HCT116 (cell line): Measurements from ENCODE around the gene MTMR6. TPM values are rescaled to one million over a fixed set of nuclear protein-coding genes. Genes with fewer than 3 reads are reported as not detected.

Source experiments
- ATAC-seq: fragments of 200-7000 bp; cut with Tn5 transposase; 2 replicates; pipeline ENCODE4 v1.9.1; 2020; ENCODE audit warnings: mild to moderate bottlenecking, moderate library complexity
- BruUV-seq: library from RNA; stranded (reverse); fragments of 400-500 nt; replicated peaks from 2 replicates; lab custom pipeline; 2021; lab: Mats Ljungman, UMichigan
- CTCF ChIA-PET: fragments of 300-600 bp; sonication (Branson Sonifier 250); formaldehyde crosslinking; loops from one replicate; lab custom pipeline; 2021; ENCODE audit warnings: antibody characterized with exemption; lab: Charles Lee
- POLR2A ChIA-PET: fragments of 300-600, 350-600 bp; sonication (Branson Sonifier 250); formaldehyde crosslinking; loops from one replicate; lab custom pipeline; 2021; ENCODE audit warnings: antibody characterized with exemption; lab: Charles Lee
- RAD21 ChIA-PET, 2 experiments: fragments of 300-600 bp; sonication (Branson Sonifier 250); formaldehyde crosslinking; loops; one replicate each; lab custom pipeline; 2023; ENCODE audit warnings: low total read pairs in 2 of 2; ENCODE audit not compliant: uncharacterized antibody in 2 of 2, unreplicated experiment in 2 of 2, low non-redundant PET in 1 of 2; lab: Charles Lee
- DNase-seq: peaks from one replicate; pipeline ENCODE4 v3.0.0-alpha.2; 2010; ENCODE audit warnings: low read depth, low spot score
- H2AFZ ChIP-seq: fragments of 200-600 bp; shearing (Covaris generic), sonication (generic); 2 replicates; pipeline ENCODE4 v1.6.1; 2017; ENCODE audit warnings: low read depth, mixed run types, mixed read lengths, antibody characterized with exemption, low read length; ENCODE audit not compliant: poor library complexity, severe bottlenecking
- H3K27ac ChIP-seq: 2 replicates; pipeline ENCODE4 v1.5.1; 2012; ENCODE audit warnings: low read depth, low read length
- H3K27me3 ChIP-seq: fragments of 200-600 bp; sonication (generic); 2 replicates; pipeline ENCODE4 v1.6.1; 2016; ENCODE audit warnings: mixed run types, low read length, mixed read lengths; ENCODE audit not compliant: insufficient read depth
- H3K36me3 ChIP-seq, 2 experiments: fragments of 200-500 bp in 1 of 2; fragments of 200-600 bp in 1 of 2; sonication (Bioruptor generic) in 1 of 2; sonication (generic) in 1 of 2; 2 replicates each; pipeline versions ENCODE4 v1.5.1 to v1.6.1; 2014 to 2016; ENCODE audit warnings: low read length in 2 of 2, inconsistent platforms in 1 of 2, mixed read lengths in 1 of 2, mixed run types in 1 of 2; ENCODE audit not compliant: insufficient read depth in 2 of 2, control insufficient read depth in 1 of 2
- H3K4me1 ChIP-seq, 2 experiments: fragments of 200-600 bp in 1 of 2; sonication (generic) in 1 of 2; 2 replicates each; pipeline versions ENCODE4 v1.5.1 to v1.6.1; 2012 to 2017; ENCODE audit warnings: low read length in 2 of 2, inconsistent platforms in 1 of 2, mild to moderate bottlenecking in 1 of 2, mixed read lengths in 1 of 2, mixed run types in 1 of 2, moderate library complexity in 1 of 2; ENCODE audit not compliant: insufficient read depth in 2 of 2, control insufficient read depth in 1 of 2
- H3K4me2 ChIP-seq: fragments of 200-600 bp; sonication (generic); 2 replicates; pipeline ENCODE4 v1.6.1; 2017; ENCODE audit warnings: mixed run types, low read length, mixed read lengths
- H3K4me3 ChIP-seq, 2 experiments: fragments of 200-600 bp in 1 of 2; sonication (generic) in 1 of 2; replicated peaks in 1 of 2; 2 replicates each; pipeline ENCODE4 v1.5.1; 2011 to 2016; ENCODE audit warnings: low read length in 2 of 2, control low read depth in 1 of 2, low read depth in 1 of 2, mild to moderate bottlenecking in 1 of 2, mixed read lengths in 1 of 2, mixed run types in 1 of 2
- H3K79me2 ChIP-seq: fragments of 200-600 bp; sonication (generic); 2 replicates; pipeline ENCODE4 v1.6.1; 2017; ENCODE audit warnings: mild to moderate bottlenecking, mixed run types, low read length, moderate library complexity, mixed read lengths; ENCODE audit not compliant: insufficient read depth
- H3K9ac ChIP-seq: fragments of 200-600 bp; sonication (generic); 2 replicates; pipeline ENCODE4 v1.6.1; 2016; ENCODE audit warnings: low read length, mixed read lengths
- H3K9me2 ChIP-seq: fragments of 200-600 bp; sonication (generic), shearing (Covaris generic); 2 replicates; pipeline ENCODE4 v1.6.1; 2017; ENCODE audit warnings: mixed run types, mild to moderate bottlenecking, moderate library complexity; ENCODE audit not compliant: insufficient read depth
- H3K9me3 ChIP-seq, 2 experiments: fragments of 200-500 bp in 1 of 2; fragments of 200-600 bp in 1 of 2; sonication (Bioruptor generic) in 1 of 2; sonication (generic) in 1 of 2; 2 replicates each; pipeline ENCODE4 v1.6.1; 2014 to 2017; ENCODE audit warnings: low read length in 2 of 2, mixed read lengths in 2 of 2, inconsistent platforms in 1 of 2, low read depth in 1 of 2, mild to moderate bottlenecking in 1 of 2, mixed run types in 1 of 2, moderate library complexity in 1 of 2; ENCODE audit not compliant: control insufficient read depth in 1 of 2, insufficient read depth in 1 of 2
- H4K20me1 ChIP-seq: fragments of 200-600 bp; sonication (generic), shearing (Covaris generic); 2 replicates; pipeline ENCODE4 v1.6.1; 2017; ENCODE audit warnings: mixed run types, mild to moderate bottlenecking, moderate library complexity; ENCODE audit not compliant: insufficient read depth
- CEBPB ChIP-seq: IDR thresholded peaks from 2 replicates; pipeline ENCODE4 v1.6.1; 2012; ENCODE audit warnings: low read depth
- ELF1 ChIP-seq: IDR thresholded peaks from 2 replicates; pipeline ENCODE4 v1.6.1; 2012; ENCODE audit warnings: low read depth, borderline replicate concordance
- FOSL1 ChIP-seq: IDR thresholded peaks from 2 replicates; pipeline ENCODE4 v1.6.1; 2012; ENCODE audit warnings: low read depth
- SRF ChIP-seq: IDR thresholded peaks from 2 replicates; pipeline ENCODE4 v1.6.1; 2012; ENCODE audit warnings: low read depth
- TCF7L2 ChIP-seq: IDR thresholded peaks from 2 replicates; pipeline ENCODE4 v1.7.0; 2011; ENCODE audit warnings: borderline replicate concordance, inconsistent platforms; ENCODE audit not compliant: insufficient read depth, insufficient read length; ENCODE audit errors: extremely low read depth
- intact Hi-C: fragments of 100-400 bp; cut with micrococcal nuclease; formaldehyde crosslinking; loops from 2 replicates; pipeline ENCODE4 v1.10.0; 2022
- total RNA-seq: library from RNA; stranded (reverse); gene quantifications from one replicate; pipeline ENCODE4 v1.2.1, GENCODE V29; 2021; ENCODE audit not compliant: unreplicated experiment
- TF ChIP-seq, protein P1 (sequence below): IDR thresholded peaks from 2 replicates; pipeline ENCODE4 v1.6.1; 2012; ENCODE audit warnings: low read depth
- TF ChIP-seq, protein P2 (sequence below): IDR thresholded peaks from 2 replicates; pipeline ENCODE4 v1.6.1; 2012

The MTMR6 gene
- total RNA-seq, 1 experiment from 2014 or later = 11.4 TPM

DNA sequence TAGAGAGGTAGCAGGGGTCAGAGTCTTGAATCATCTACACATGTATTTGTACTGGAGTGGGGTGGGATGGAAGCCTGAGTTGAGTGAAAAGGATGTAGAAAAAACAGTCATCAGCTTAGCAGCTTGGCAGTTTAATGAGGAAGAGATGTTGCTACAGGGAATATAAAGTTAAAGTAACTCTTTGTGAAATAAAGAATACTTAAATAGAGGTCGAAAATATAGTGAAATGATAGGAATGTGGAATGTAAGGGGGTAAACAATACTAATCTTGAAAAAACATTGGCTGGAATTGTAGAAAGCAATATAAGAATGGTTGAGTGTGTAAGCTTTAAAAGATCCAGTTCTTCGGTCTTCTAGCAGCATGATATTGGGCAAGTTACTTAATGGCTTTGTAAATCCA lies 36.8 kb upstream of the MTMR6 start:
- CTCF ChIA-PET = no interaction called here
- RAD21 ChIA-PET = no interaction called here
- H3K9me3 ChIP-seq = no peaks in the 10 kb centered on the region
- H3K27me3 ChIP-seq = no peaks in the 10 kb centered on the region
- TF ChIP-seq, protein P1, sequence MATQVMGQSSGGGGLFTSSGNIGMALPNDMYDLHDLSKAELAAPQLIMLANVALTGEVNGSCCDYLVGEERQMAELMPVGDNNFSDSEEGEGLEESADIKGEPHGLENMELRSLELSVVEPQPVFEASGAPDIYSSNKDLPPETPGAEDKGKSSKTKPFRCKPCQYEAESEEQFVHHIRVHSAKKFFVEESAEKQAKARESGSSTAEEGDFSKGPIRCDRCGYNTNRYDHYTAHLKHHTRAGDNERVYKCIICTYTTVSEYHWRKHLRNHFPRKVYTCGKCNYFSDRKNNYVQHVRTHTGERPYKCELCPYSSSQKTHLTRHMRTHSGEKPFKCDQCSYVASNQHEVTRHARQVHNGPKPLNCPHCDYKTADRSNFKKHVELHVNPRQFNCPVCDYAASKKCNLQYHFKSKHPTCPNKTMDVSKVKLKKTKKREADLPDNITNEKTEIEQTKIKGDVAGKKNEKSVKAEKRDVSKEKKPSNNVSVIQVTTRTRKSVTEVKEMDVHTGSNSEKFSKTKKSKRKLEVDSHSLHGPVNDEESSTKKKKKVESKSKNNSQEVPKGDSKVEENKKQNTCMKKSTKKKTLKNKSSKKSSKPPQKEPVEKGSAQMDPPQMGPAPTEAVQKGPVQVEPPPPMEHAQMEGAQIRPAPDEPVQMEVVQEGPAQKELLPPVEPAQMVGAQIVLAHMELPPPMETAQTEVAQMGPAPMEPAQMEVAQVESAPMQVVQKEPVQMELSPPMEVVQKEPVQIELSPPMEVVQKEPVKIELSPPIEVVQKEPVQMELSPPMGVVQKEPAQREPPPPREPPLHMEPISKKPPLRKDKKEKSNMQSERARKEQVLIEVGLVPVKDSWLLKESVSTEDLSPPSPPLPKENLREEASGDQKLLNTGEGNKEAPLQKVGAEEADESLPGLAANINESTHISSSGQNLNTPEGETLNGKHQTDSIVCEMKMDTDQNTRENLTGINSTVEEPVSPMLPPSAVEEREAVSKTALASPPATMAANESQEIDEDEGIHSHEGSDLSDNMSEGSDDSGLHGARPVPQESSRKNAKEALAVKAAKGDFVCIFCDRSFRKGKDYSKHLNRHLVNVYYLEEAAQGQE = no peak
- no peak for TF ChIP-seq ELF1
- TF ChIP-seq TCF7L2 = no peak
- TF ChIP-seq CEBPB = no peak
- TF ChIP-seq FOSL1 = no peak
- no peak for TF ChIP-seq SRF
- TF ChIP-seq, protein P2, sequence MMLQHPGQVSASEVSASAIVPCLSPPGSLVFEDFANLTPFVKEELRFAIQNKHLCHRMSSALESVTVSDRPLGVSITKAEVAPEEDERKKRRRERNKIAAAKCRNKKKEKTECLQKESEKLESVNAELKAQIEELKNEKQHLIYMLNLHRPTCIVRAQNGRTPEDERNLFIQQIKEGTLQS = no peak
- no peak overlapping the region for H3K4me3 ChIP-seq
- H3K4me1 ChIP-seq = no peaks in the 10 kb centered on the region
- DNase-seq (no peak), ATAC-seq (no peak)
- no peak overlapping the region for H3K4me2 ChIP-seq
- H3K27ac ChIP-seq = no peak overlapping the region
- H3K9me2 ChIP-seq = no peaks in the 10 kb centered on the region
- peaks cover 65 to 80% of the 10 kb centered on the region in 2 experiments for H3K36me3 ChIP-seq
- H2AFZ ChIP-seq = no peak overlapping the region
- no peak overlapping the region for H3K9ac ChIP-seq
- BruUV-seq = no TSS peak
- H3K79me2 ChIP-seq = peaks cover 45% of the 10 kb centered on the region
- intact Hi-C loops = no loop called here
- POLR2A ChIA-PET = no interaction called here
- H4K20me1 ChIP-seq = peaks cover 7% of the 10 kb centered on the region; the same call in 1 of the 2 replicates
